Esophagus muscularis mucosa (tissue), 4 donors: ENCODE results near the gene MRPL17.

Source experiments
- EP300 ChIP-seq: sonication (generic); formaldehyde crosslinking; IDR thresholded peaks from one replicate; pipeline ENCODE4 v1.6.1; 2017; ENCODE audit warnings: antibody characterized with exemption
- POLR2A ChIP-seq: fragments of 450-650 bp; IDR thresholded peaks from one replicate; pipeline ENCODE4 v1.6.1; 2017; ENCODE audit warnings: antibody characterized with exemption, moderate library complexity, mild to moderate bottlenecking, low read depth
- POLR2AphosphoS5 ChIP-seq, 2 donors: sonication (generic); formaldehyde crosslinking; IDR thresholded peaks; one replicate each; pipeline ENCODE4 v1.6.1; 2017; ENCODE audit warnings: antibody characterized with exemption in 2 of 2
- TF ChIP-seq, protein P1 (sequence below), 3 experiments: fragments of 200-600 bp in 2 of 3; fragments of 450-650 bp in 1 of 3; sonication (generic) in 2 of 3; IDR thresholded peaks; one replicate each; pipeline ENCODE4 v1.5.1; 2017 to 2019; ENCODE audit warnings: antibody characterized with exemption in 3 of 3, mild to moderate bottlenecking in 2 of 3, moderate library complexity in 1 of 3

DNA sequence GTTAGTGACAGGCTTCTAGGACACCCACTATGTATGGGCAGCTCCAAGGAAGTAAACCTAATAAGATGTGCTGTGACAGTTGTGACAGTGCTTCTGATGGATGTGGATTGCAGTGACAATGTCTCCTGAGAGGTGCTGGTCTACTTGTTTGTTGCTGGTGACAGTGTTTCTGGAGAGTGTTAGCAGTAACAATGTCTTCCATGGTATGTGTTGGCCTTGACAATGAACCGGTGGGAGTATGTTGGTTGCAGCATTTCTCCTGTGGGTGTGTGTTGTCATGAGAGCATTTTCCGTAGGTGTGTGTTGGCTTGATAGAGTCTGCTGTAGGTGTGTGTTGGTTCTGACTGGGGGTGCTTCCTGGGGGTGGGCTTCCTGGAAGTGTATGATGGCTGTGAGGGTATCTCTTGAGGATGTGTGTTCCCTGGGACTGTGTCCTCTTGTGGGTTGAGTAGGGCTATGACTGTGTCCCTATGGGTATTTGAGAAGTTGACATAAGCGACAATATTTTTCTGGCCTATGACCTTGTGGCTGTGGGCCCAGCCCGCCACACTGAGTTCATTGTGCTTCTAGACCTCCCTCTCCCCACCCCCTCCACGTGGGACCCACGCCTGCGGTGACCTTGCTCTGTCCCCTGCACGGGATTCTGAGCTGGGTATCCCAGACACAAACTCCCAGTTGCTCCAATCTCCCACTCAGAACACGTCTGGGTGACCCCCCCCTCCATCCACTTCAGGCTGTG, 28.7 kb downstream of the MRPL17 start:
- TF ChIP-seq POLR2A (no peak), POLR2AphosphoS5 (IDR thresholded peaks at IDR 0.05) (no peak), EP300 (no peak)
- TF ChIP-seq, protein P1, sequence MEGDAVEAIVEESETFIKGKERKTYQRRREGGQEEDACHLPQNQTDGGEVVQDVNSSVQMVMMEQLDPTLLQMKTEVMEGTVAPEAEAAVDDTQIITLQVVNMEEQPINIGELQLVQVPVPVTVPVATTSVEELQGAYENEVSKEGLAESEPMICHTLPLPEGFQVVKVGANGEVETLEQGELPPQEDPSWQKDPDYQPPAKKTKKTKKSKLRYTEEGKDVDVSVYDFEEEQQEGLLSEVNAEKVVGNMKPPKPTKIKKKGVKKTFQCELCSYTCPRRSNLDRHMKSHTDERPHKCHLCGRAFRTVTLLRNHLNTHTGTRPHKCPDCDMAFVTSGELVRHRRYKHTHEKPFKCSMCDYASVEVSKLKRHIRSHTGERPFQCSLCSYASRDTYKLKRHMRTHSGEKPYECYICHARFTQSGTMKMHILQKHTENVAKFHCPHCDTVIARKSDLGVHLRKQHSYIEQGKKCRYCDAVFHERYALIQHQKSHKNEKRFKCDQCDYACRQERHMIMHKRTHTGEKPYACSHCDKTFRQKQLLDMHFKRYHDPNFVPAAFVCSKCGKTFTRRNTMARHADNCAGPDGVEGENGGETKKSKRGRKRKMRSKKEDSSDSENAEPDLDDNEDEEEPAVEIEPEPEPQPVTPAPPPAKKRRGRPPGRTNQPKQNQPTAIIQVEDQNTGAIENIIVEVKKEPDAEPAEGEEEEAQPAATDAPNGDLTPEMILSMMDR (IDR thresholded peaks at IDR 0.05), result no peak
